GM21390 (cell line): ENCODE results near the gene AFAP1L2.

ENCODE experiments used
- ATAC-seq: cut with Tn5 transposase; IDR thresholded peaks from one replicate; pipeline ENCODE4 v1.9.1; 2021; ENCODE audit not compliant: unreplicated experiment

The AFAP1L2 gene

GRCh38 chr10:114246679-114247305 is 157.5 kb downstream of the AFAP1L2 start:
- no peak for ATAC-seq

- ATAC-seq: no peak
Measured at GRCh38 chr10:114245121-114245791, 159.0 kb downstream of the AFAP1L2 start.
